DOHH2 (cell line): ENCODE measurements around the gene GARIN5B.

Source experiments
- EZH2phosphoT487 ChIP-seq: fragments of 200-600 bp; sonication (generic); IDR thresholded peaks from 2 replicates; pipeline ENCODE4 v1.6.1; 2017; ENCODE audit warnings: borderline replicate concordance, mild to moderate bottlenecking, antibody characterized with exemption, low read length, moderate library complexity, mixed read lengths
- TF ChIP-seq, protein P1 (sequence below): fragments of 200-600 bp; sonication (generic); IDR thresholded peaks from one replicate; pipeline ENCODE4 v1.5.1; 2014; ENCODE audit warnings: antibody characterized with exemption, mild to moderate bottlenecking, low read depth, low read length; ENCODE audit not compliant: poor library complexity, severe bottlenecking

DNA sequence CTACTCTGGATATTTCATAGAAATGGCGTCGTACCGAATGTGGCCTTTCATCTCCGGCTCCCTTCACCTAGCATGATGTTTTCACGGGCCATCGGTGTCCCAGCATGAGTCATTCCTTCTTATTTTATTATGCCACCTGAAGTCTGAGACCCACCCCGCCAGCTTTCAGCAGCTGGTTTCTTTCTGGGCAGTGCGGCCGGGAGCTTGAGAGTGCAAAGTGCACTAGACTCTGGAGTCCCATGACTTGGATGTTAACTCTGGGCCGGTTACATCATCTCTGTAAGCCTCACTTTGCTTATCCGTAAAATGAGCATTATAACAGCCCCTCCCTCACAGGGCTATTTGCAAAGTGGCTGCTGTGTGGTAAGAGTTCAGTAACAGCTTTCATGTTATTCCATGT, 29.2 kb downstream of the GARIN5B start:
- TF ChIP-seq, protein P1, sequence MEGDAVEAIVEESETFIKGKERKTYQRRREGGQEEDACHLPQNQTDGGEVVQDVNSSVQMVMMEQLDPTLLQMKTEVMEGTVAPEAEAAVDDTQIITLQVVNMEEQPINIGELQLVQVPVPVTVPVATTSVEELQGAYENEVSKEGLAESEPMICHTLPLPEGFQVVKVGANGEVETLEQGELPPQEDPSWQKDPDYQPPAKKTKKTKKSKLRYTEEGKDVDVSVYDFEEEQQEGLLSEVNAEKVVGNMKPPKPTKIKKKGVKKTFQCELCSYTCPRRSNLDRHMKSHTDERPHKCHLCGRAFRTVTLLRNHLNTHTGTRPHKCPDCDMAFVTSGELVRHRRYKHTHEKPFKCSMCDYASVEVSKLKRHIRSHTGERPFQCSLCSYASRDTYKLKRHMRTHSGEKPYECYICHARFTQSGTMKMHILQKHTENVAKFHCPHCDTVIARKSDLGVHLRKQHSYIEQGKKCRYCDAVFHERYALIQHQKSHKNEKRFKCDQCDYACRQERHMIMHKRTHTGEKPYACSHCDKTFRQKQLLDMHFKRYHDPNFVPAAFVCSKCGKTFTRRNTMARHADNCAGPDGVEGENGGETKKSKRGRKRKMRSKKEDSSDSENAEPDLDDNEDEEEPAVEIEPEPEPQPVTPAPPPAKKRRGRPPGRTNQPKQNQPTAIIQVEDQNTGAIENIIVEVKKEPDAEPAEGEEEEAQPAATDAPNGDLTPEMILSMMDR, result no peak
- no peak for TF ChIP-seq EZH2phosphoT487
